A549 treated with AZD2906 at 1 μM for 4 hours (cell line): ENCODE results near the gene PCDHAC2. TPM values are rescaled to one million over a fixed set of nuclear protein-coding genes. Genes with fewer than 3 reads are reported as not detected.

Source experiments
- total RNA-seq: library from RNA; stranded (reverse); fragments of 200-300 nt; extraction: Qiagen RNA extraction; gene quantifications from 5 replicates; pipeline ENCODE4 v1.2.3, GENCODE V29; 2022

Gene PCDHAC2, protein sequence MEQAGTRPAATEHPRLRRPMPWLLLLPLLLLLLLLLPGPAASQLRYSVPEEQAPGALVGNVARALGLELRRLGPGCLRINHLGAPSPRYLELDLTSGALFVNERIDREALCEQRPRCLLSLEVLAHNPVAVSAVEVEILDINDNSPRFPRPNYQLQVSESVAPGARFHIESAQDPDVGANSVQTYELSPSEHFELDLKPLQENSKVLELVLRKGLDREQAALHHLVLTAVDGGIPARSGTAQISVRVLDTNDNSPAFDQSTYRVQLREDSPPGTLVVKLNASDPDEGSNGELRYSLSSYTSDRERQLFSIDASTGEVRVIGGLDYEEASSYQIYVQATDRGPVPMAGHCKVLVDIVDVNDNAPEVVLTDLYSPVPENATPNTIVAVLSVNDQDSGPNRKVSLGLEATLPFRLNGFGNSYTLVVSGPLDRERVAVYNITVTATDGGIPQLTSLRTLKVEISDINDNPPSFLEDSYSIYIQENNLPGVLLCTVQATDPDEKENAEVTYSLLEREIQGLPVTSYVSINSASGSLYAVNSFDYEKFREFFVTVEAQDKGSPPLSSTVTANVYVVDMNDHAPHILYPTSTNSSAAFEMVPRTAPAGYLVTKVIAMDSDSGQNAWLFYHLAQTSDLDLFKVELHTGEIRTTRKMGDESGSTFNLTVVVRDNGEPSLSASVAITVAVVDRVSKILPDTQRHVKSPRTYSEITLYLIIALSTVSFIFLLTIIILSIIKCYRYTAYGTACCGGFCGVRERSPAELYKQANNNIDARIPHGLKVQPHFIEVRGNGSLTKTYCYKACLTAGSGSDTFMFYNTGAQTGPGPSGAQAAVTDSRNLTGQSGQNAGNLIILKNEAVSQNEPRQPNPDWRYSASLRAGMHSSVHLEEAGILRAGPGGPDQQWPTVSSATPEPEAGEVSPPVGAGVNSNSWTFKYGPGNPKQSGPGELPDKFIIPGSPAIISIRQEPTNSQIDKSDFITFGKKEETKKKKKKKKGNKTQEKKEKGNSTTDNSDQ
- total RNA-seq, result 3.2 to 5.7 TPM (median 3.6 TPM) in 5 replicates

DNA sequence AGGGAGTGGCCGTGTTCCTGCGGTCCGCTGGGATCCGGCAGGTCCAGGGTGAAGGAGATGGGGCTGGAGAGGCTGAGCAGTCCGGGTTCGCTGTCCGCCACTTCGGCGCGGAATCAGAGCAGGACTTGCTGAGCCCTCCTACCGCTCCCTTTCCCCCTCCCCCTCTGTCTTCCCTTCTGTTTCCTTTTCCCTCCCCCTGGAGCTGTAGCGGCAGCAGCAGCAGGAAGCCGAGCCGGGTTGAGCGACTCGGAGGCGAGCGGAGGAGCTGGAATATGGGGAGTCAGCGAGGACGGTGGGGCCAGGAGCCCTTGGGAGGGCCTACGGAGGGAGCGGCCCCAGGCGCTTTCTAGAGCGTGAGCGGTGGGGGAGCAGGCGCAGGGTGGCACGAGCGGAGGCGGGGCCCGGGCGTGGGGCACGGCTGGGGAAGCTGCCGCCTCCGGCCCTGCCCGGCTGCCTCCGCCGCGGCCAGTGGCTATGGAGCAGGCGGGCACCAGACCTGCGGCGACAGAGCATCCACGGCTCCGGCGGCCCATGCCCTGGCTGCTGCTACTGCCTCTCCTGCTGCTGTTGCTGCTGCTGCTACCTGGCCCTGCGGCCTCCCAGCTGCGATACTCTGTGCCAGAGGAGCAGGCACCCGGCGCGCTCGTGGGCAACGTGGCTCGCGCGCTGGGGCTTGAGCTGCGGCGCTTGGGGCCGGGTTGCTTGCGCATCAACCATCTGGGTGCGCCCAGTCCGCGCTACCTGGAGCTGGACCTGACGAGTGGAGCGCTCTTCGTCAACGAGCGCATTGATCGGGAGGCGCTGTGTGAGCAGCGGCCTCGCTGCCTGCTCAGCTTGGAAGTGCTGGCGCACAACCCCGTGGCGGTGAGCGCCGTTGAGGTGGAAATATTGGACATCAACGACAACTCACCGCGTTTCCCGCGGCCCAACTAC is at the start of gene PCDHAC2:
Gene PCDHAC2, plus strand, starts transcription at position 184 of the 933 bp plus-strand sequence. Its CDS starts 291 bp downstream, at position 475.

DNA sequence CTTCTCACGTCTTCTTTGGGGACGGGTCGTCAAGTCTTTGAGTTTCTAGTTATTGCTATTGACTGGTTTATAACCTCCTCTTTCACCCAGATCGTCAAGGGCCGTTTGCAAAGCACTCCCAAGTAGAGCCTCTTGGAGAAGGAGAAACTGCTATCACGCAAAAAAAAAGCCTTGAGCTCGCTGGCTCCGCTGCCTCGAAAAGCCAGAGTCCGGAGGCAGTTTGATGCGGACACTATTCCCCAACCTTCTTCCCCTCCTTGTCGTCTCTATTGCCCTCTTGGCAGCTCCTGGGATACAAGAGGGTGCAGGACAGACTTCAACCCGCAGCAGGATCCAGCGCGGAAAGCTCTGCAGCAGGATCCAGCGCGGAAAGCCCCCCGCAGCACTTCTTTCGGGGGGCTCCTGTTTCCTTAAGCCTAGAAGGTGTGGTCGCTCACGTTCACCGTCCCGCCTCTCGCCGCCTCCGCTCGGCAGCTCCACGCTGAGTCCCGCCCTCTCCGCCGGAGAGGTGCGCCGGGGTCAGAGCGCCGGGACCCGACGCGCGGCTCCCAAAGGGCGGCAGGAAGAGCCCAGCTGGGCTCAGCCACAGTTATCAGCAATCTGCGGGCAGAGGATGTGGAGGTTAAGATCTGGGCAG is 40.4 kb upstream of the PCDHAC2 start, which contains the start of gene PCDHAC1:
Gene PCDHAC1, plus strand, starts transcription at position 494 of the 637 bp plus-strand sequence. CDS start 594 bp downstream, outside the sequence.

Other genes with a start within 250 kb of the PCDHAC2 start
- gene PCDHA1, start 180.3 kb upstream of the PCDHAC2 start, total RNA-seq, result 0.14 to 0.26 TPM (median 0.22 TPM) in 5 replicates
- 0.02 to 0.09 TPM (median 0.06 TPM) in 5 replicates for gene PCDHA2, start 171.6 kb upstream of the PCDHAC2 start, total RNA-seq
- gene PCDHA3, start 165.4 kb upstream of the PCDHAC2 start, total RNA-seq, result 0.82 to 1.0 TPM (median 0.93 TPM) in 5 replicates
- gene PCDHA4, start 159.4 kb upstream of the PCDHAC2 start, total RNA-seq, result 1.5 to 2.0 TPM (median 1.8 TPM) in 5 replicates
- gene PCDHA5, start 144.9 kb upstream of the PCDHAC2 start, total RNA-seq, result 0.60 to 0.89 TPM (median 0.70 TPM) in 5 replicates
- gene PCDHA6, start 138.5 kb upstream of the PCDHAC2 start, total RNA-seq, result 0.03 to 0.07 TPM (median 0.07 TPM) in 5 replicates
- gene PCDHA7, start 132.2 kb upstream of the PCDHAC2 start, total RNA-seq, result 0.06 to 0.12 TPM (median 0.08 TPM) in 5 replicates
- gene PCDHA8, start 125.3 kb upstream of the PCDHAC2 start, total RNA-seq, result 0.02 to 0.09 TPM (median 0.07 TPM) in 5 replicates
- gene PCDHA9, start 118.1 kb upstream of the PCDHAC2 start, total RNA-seq, result 0.01 TPM in 2 of 5 replicates, not detected in the others
- 0.01 to 0.02 TPM (median 0.01 TPM) in 3 of 5 replicates, not detected in the others for gene PCDHA10, start 110.6 kb upstream of the PCDHAC2 start, total RNA-seq
- gene PCDHA11, start 97.5 kb upstream of the PCDHAC2 start, total RNA-seq, result 0.04 to 0.24 TPM (median 0.08 TPM) in 5 replicates
- gene PCDHA12, start 91.2 kb upstream of the PCDHAC2 start, total RNA-seq, result 3.0 to 3.2 TPM (median 3.1 TPM) in 5 replicates
- gene PCDHA13, start 84.4 kb upstream of the PCDHAC2 start, total RNA-seq, result 0.03 to 0.06 TPM (median 0.05 TPM) in 5 replicates
- gene PCDHAC1, start 40.2 kb upstream of the PCDHAC2 start, total RNA-seq, result 1.7 to 2.2 TPM (median 1.9 TPM) in 5 replicates
- gene PCDHB1, start 84.9 kb downstream of the PCDHAC2 start, total RNA-seq, result not detected in 5 replicates
- gene PCDHB2, start 128.1 kb downstream of the PCDHAC2 start, total RNA-seq, result 2.6 to 5.2 TPM (median 3.4 TPM) in 5 replicates
- gene PCDHB3, start 134.0 kb downstream of the PCDHAC2 start, total RNA-seq, result 0.02 to 0.03 TPM (median 0.02 TPM) in 3 of 5 replicates, not detected in the others
- 0.03 to 0.12 TPM (median 0.06 TPM) in 5 replicates for gene PCDHB4, start 155.3 kb downstream of the PCDHAC2 start, total RNA-seq
- gene PCDHB5, start 168.7 kb downstream of the PCDHAC2 start, total RNA-seq, result 1.3 to 1.7 TPM (median 1.4 TPM) in 5 replicates
- 0.84 to 1.1 TPM (median 0.90 TPM) in 5 replicates for gene PCDHB6, start 183.6 kb downstream of the PCDHAC2 start, total RNA-seq
- gene PCDHB7, start 206.2 kb downstream of the PCDHAC2 start, total RNA-seq, result 0.01 to 0.03 TPM (median 0.02 TPM) in 3 of 5 replicates, not detected in the others
- 0.24 to 0.28 TPM (median 0.26 TPM) in 5 replicates for gene PCDHB8, start 211.3 kb downstream of the PCDHAC2 start, total RNA-seq
- gene PCDHB16, start 215.9 kb downstream of the PCDHAC2 start, total RNA-seq, result 0.02 to 0.13 TPM (median 0.06 TPM) in 5 replicates
- gene PCDHB9, start 220.7 kb downstream of the PCDHAC2 start, total RNA-seq, result 0.01 to 0.09 TPM (median 0.02 TPM) in 4 of 5 replicates, not detected in the other
- 0.02 to 0.06 TPM (median 0.03 TPM) in 3 of 5 replicates, not detected in the others for gene PCDHB10, start 225.9 kb downstream of the PCDHAC2 start, total RNA-seq
- 0.05 to 0.08 TPM (median 0.07 TPM) in 5 replicates for gene PCDHB11, start 233.2 kb downstream of the PCDHAC2 start, total RNA-seq
- gene PCDHB12, start 242.2 kb downstream of the PCDHAC2 start, total RNA-seq, result 0.01 to 0.02 TPM in 2 of 5 replicates, not detected in the others
- gene PCDHB13, start 247.4 kb downstream of the PCDHAC2 start, total RNA-seq, result 0.03 to 0.08 TPM (median 0.06 TPM) in 5 replicates